Fibroblast of lung (primary cell): Measurements from ENCODE around the gene OCA2. TPM values are rescaled to one million over a fixed set of nuclear protein-coding genes. Genes with fewer than 3 reads are reported as not detected.

Experiments
- DNase-seq, 2 donors: peaks; one replicate each; pipeline versions ENCODE4 v3.0.0 to v3.0.0-alpha.2; 2010; ENCODE audit warnings: low read depth in 2 of 2
- H2AFZ ChIP-seq: 2 replicates; pipeline ENCODE4 v1.5.1; 2012; ENCODE audit warnings: low read length, control low read depth, inconsistent platforms
- H3K27ac ChIP-seq: 2 replicates; pipeline ENCODE4 v1.5.1; 2011; ENCODE audit warnings: low read length, control low read depth; ENCODE audit not compliant: insufficient read depth
- H3K27me3 ChIP-seq: 2 replicates; pipeline ENCODE4 v1.5.1; 2011; ENCODE audit warnings: mild to moderate bottlenecking, low read length; ENCODE audit not compliant: control insufficient read depth, insufficient read depth
- H3K36me3 ChIP-seq: 2 replicates; pipeline ENCODE4 v1.5.1; 2011; ENCODE audit warnings: low read length; ENCODE audit not compliant: control insufficient read depth, insufficient read depth
- H3K4me1 ChIP-seq: 2 replicates; pipeline ENCODE4 v1.5.1; 2011; ENCODE audit warnings: low read length; ENCODE audit not compliant: control insufficient read depth, insufficient read depth; ENCODE audit errors: extremely low read depth
- H3K4me2 ChIP-seq: 2 replicates; pipeline ENCODE4 v1.5.1; 2011; ENCODE audit warnings: low read length, control low read depth; ENCODE audit not compliant: insufficient read depth; ENCODE audit errors: extremely low read depth
- H3K4me3 ChIP-seq, 4 experiments: fragments of 200-600 bp in 1 of 4; sonication (generic) in 1 of 4; replicated peaks in 1 of 4; 2 replicates each; pipeline ENCODE4 v1.5.1; 2011 to 2016; ENCODE audit warnings: low read length in 4 of 4, low read depth in 3 of 4, mild to moderate bottlenecking in 3 of 4, control low read depth in 2 of 4, inconsistent platforms in 1 of 4, mixed read lengths in 1 of 4; ENCODE audit not compliant: insufficient read depth in 1 of 4; ENCODE audit errors: control extremely low read depth in 1 of 4
- H3K79me2 ChIP-seq: 2 replicates; pipeline ENCODE4 v1.5.1; 2012; ENCODE audit warnings: mild to moderate bottlenecking, low read length, inconsistent platforms; ENCODE audit not compliant: control insufficient read depth, insufficient read depth
- H3K9ac ChIP-seq: 2 replicates; pipeline ENCODE4 v1.5.1; 2011; ENCODE audit warnings: mild to moderate bottlenecking, low read length, control low read depth; ENCODE audit not compliant: insufficient read depth
- H3K9me3 ChIP-seq: 2 replicates; pipeline ENCODE4 v1.5.1; 2012; ENCODE audit warnings: low read depth, low read length; ENCODE audit not compliant: control insufficient read depth, insufficient read depth
- H4K20me1 ChIP-seq: 2 replicates; pipeline ENCODE4 v1.5.1; 2011; ENCODE audit warnings: low read length; ENCODE audit not compliant: control insufficient read depth, insufficient read depth; ENCODE audit errors: extremely low read depth
- CTCF ChIP-seq, 2 donors: IDR thresholded peaks in 1 of 2; conservative IDR thresholded peaks in 1 of 2; 1 replicate in 1 of 2; 2 replicates in 1 of 2; pipeline ENCODE4 v1.5.1; 2011 to 2012; ENCODE audit warnings: low read length in 2 of 2, control low read depth in 1 of 2, inconsistent platforms in 1 of 2, low read depth in 1 of 2, mild to moderate bottlenecking in 1 of 2
- EZH2 ChIP-seq: IDR thresholded peaks from 2 replicates; pipeline ENCODE4 v1.5.1; 2012; ENCODE audit warnings: low read length, control low read depth, mild to moderate bottlenecking; ENCODE audit errors: missing control alignments
- polyA plus RNA-seq, 2 donors: library from polyadenylated mRNA; depleted of rRNA in 1 of 2; stranded (reverse) in 1 of 2; unstranded in 1 of 2; fragments of >200 nt; gene quantifications; 2 replicates each; pipeline ENCODE4 v1.2.1, GENCODE V29; 2011 to 2012; ENCODE audit warnings: missing spikeins in 1 of 2
- total RNA-seq: library from RNA; depleted of rRNA; stranded (reverse); fragments of >200 nt; gene quantifications from 2 replicates; pipeline ENCODE4 v1.2.1, GENCODE V29; 2014

The OCA2 gene
- total and polyA plus RNA-seq, 2 donors (not counting 1 experiment from before 2014, with no cell fraction given): not detected

GRCh38 chr15:28103831-28104230 is 4.7 kb upstream of the OCA2 start:
- H3K4me3 ChIP-seq: no peak overlapping the region
- no peaks in the 10 kb centered on the region for H4K20me1 ChIP-seq
- no peaks in the 10 kb centered on the region for H3K4me1 ChIP-seq
- no peak for TF ChIP-seq CTCF (conservative IDR thresholded peaks at IDR 0.05 in 1 of 2, IDR thresholded peaks at IDR 0.05 in 1 of 2; ENCODE audit: low read depth in 1 of 2, low read length in 2 of 2)
- TF ChIP-seq EZH2: no peak
- peaks cover 14% of the 10 kb centered on the region for H3K27me3 ChIP-seq
- no peak overlapping the region for H2AFZ ChIP-seq
- no peak overlapping the region for H3K9ac ChIP-seq
- H3K4me2 ChIP-seq: no peak overlapping the region
- DNase-seq: no peak
- H3K79me2 ChIP-seq: no peaks in the 10 kb centered on the region
- no peak overlapping the region for H3K27ac ChIP-seq
- no peaks in the 10 kb centered on the region for H3K9me3 ChIP-seq
- no peaks in the 10 kb centered on the region for H3K36me3 ChIP-seq

- H2AFZ ChIP-seq: no peak overlapping the region
- no peak overlapping the region for H3K4me3 ChIP-seq
- TF ChIP-seq EZH2: no peak
- TF ChIP-seq CTCF (conservative IDR thresholded peaks at IDR 0.05 in 1 of 2, IDR thresholded peaks at IDR 0.05 in 1 of 2; ENCODE audit: low read depth in 1 of 2, low read length in 2 of 2): no peak
- no peak overlapping the region for H3K4me2 ChIP-seq
- no peaks in the 10 kb centered on the region for H3K4me1 ChIP-seq
- no peaks in the 10 kb centered on the region for H3K79me2 ChIP-seq
- H3K9me3 ChIP-seq: no peaks in the 10 kb centered on the region
- no peak overlapping the region for H3K9ac ChIP-seq
- no peaks in the 10 kb centered on the region for H4K20me1 ChIP-seq
- H3K27me3 ChIP-seq: peaks cover 31% of the 10 kb centered on the region
- H3K36me3 ChIP-seq: no peaks in the 10 kb centered on the region
- DNase-seq: no peak
- no peak overlapping the region for H3K27ac ChIP-seq
Observed at GRCh38 chr15:28101983-28102441, 2.9 kb upstream of the OCA2 start.

- H3K27ac ChIP-seq: no peak overlapping the region
- no peaks in the 10 kb centered on the region for H3K9me3 ChIP-seq
- no peak overlapping the region for H3K4me3 ChIP-seq
- H3K4me1 ChIP-seq: peaks cover 4% of the 10 kb centered on the region
- H3K4me2 ChIP-seq: no peak overlapping the region
- no peaks in the 10 kb centered on the region for H4K20me1 ChIP-seq
- TF ChIP-seq CTCF (conservative IDR thresholded peaks at IDR 0.05 in 1 of 2, IDR thresholded peaks at IDR 0.05 in 1 of 2; ENCODE audit: low read depth in 1 of 2, low read length in 2 of 2) (no peak), EZH2 (no peak)
- no peaks in the 10 kb centered on the region for H3K79me2 ChIP-seq
- no peak overlapping the region for H3K9ac ChIP-seq
- peaks cover 32% of the 10 kb centered on the region for H3K27me3 ChIP-seq
- H2AFZ ChIP-seq: no peak overlapping the region
- H3K36me3 ChIP-seq: no peaks in the 10 kb centered on the region
- DNase-seq: no peak
Observed at GRCh38 chr15:28101201-28101600, 2.1 kb upstream of the OCA2 start.
